Neural progenitor cell (in vitro differentiated cells): ENCODE data around the gene KMT5B. TPM values are rescaled to one million over a fixed set of nuclear protein-coding genes. Genes with fewer than 3 reads are reported as not detected.
A peak's percentile ranks its signal among the peaks of the same experiment; 100 is the strongest.
"Not testable (repeated sequence)": the region's sequence is repeated elsewhere in the genome, so short reads cannot be mapped to it uniquely, and the experiment has no call there.

ENCODE experiments used
- DNase-seq: peaks from one replicate; pipeline ENCODE4 v3.0.0-alpha.2; 2016; ENCODE audit warnings: low spot score
- H2AFZ ChIP-seq: fragments of 200-600 bp; sonication (generic); replicated peaks from 2 replicates; pipeline ENCODE4 v1.6.1; 2016; ENCODE audit warnings: antibody characterized with exemption
- H3F3A ChIP-seq: fragments of 200-600 bp; sonication (generic); 2 replicates; pipeline ENCODE4 v1.6.1; 2016; ENCODE audit warnings: antibody characterized with exemption, low read depth
- H3K27ac ChIP-seq: fragments of 200-600 bp; sonication (generic); 2 replicates; pipeline ENCODE4 v1.5.1; 2016; ENCODE audit warnings: mild to moderate bottlenecking
- H3K27me3 ChIP-seq: fragments of 200-600 bp; sonication (generic); 2 replicates; pipeline ENCODE4 v1.6.1; 2016; ENCODE audit warnings: mild to moderate bottlenecking, moderate library complexity
- H3K36me3 ChIP-seq: fragments of 200-600 bp; sonication (generic); 2 replicates; pipeline ENCODE4 v1.5.1; 2016
- H3K4me1 ChIP-seq: fragments of 200-600 bp; sonication (generic); 2 replicates; pipeline ENCODE4 v1.6.1; 2016; ENCODE audit warnings: mixed run types
- H3K4me2 ChIP-seq: fragments of 200-600 bp; sonication (generic); 2 replicates; pipeline ENCODE4 v1.6.1; 2016
- H3K4me3 ChIP-seq: fragments of 200-600 bp; sonication (generic); 2 replicates; pipeline ENCODE4 v1.5.1; 2016
- H3K79me2 ChIP-seq: fragments of 200-600 bp; sonication (generic); 2 replicates; pipeline ENCODE4 v1.6.1; 2016; ENCODE audit warnings: low read depth
- H3K9ac ChIP-seq: fragments of 200-600 bp; sonication (generic); 2 replicates; pipeline ENCODE4 v1.6.1; 2016
- H3K9me3 ChIP-seq: fragments of 200-600 bp; sonication (generic); 2 replicates; pipeline ENCODE4 v1.5.1; 2016; ENCODE audit warnings: low read depth
- H4K20me1 ChIP-seq: fragments of 200-600 bp; sonication (generic); 2 replicates; pipeline ENCODE4 v1.6.1; 2016; ENCODE audit warnings: low read depth
- H3K27ac Mint-ChIP-seq: 3 replicates; pipeline ENCODE4 v1.8.0; 2021; ENCODE audit warnings: mixed read lengths
- H3K27me3 Mint-ChIP-seq: 2 replicates; pipeline ENCODE4 v1.8.0; 2022; ENCODE audit warnings: low read depth, mild to moderate bottlenecking, inconsistent platforms, moderate library complexity, mixed read lengths; ENCODE audit not compliant: insufficient read depth
- H3K36me3 Mint-ChIP-seq: 3 replicates; pipeline ENCODE4 v1.8.0; 2021; ENCODE audit warnings: mixed read lengths
- H3K4me1 Mint-ChIP-seq: 3 replicates; pipeline ENCODE4 v1.8.0; 2021; ENCODE audit warnings: mixed read lengths
- H3K4me3 Mint-ChIP-seq: 3 replicates; pipeline ENCODE4 v1.8.0; 2021; ENCODE audit warnings: mild to moderate bottlenecking, moderate library complexity, mixed read lengths
- H3K9me3 Mint-ChIP-seq: 3 replicates; pipeline ENCODE4 v1.8.0; 2020; ENCODE audit warnings: mixed read lengths
- CTCF ChIP-seq: fragments of 200-600 bp; sonication (generic); IDR thresholded peaks from 2 replicates; pipeline ENCODE4 v1.5.1; 2017; ENCODE audit warnings: antibody characterized with exemption, mild to moderate bottlenecking
- EZH2 ChIP-seq: fragments of 200-600 bp; sonication (generic); IDR thresholded peaks from 2 replicates; pipeline ENCODE4 v1.6.1; 2017; ENCODE audit warnings: antibody characterized with exemption, mild to moderate bottlenecking, moderate library complexity
- EZH2phosphoT487 ChIP-seq: fragments of 200-600 bp; sonication (generic); IDR thresholded peaks from 2 replicates; pipeline ENCODE4 v1.6.1; 2017; ENCODE audit warnings: antibody characterized with exemption
- total RNA-seq: library from RNA; depleted of rRNA; stranded (reverse); fragments of >200 nt; gene quantifications from 2 replicates; pipeline ENCODE4 v1.2.3, GENCODE V29; 2015; ENCODE audit warnings: low replicate concordance

KMT5B gene
- total RNA-seq, 1 donor from 2014 or later: 62.4 TPM

- Mint-ChIP-seq H3K4me3 (no peak overlapping the region), H3K27ac (no peak overlapping the region), H3K4me1 (peaks cover 13% of the 10 kb centered on the region), H3K9me3 (no peaks in the 10 kb centered on the region), H3K27me3 (peaks cover 3% of the 10 kb centered on the region), H3K36me3 (peaks cover 2% of the 10 kb centered on the region)
- Histone ChIP-seq H3K79me2 (no peaks in the 10 kb centered on the region), H3K9me3 (no peaks in the 10 kb centered on the region), H3K27me3 (no peaks in the 10 kb centered on the region), H2AFZ (no peak overlapping the region), H3K9ac (no peak overlapping the region), H3K4me2 (no peak overlapping the region), H3K27ac (no peak overlapping the region), H4K20me1 (no peaks in the 10 kb centered on the region), H3K36me3 (no peaks in the 10 kb centered on the region), H3K4me3 (no peak overlapping the region), H3K4me1 (peaks cover 6% of the 10 kb centered on the region), H3F3A (peaks cover 4% of the 10 kb centered on the region)
- DNase-seq: no peak
- TF ChIP-seq EZH2: no peak
- TF ChIP-seq EZH2phosphoT487: no peak
- TF ChIP-seq CTCF: no peak
These were observed 42.4 kb upstream of the KMT5B start for GRCh38 chr11:68255526-68255925.

GRCh38 chr11:68254421-68254820, 41.3 kb upstream of the KMT5B start:
- Histone ChIP-seq H3K4me1 (peaks cover 6% of the 10 kb centered on the region), H3K4me2 (no peak overlapping the region), H3K4me3 (no peak overlapping the region), H3K27me3 (no peaks in the 10 kb centered on the region), H3K36me3 (no peaks in the 10 kb centered on the region), H4K20me1 (no peaks in the 10 kb centered on the region), H3K79me2 (no peaks in the 10 kb centered on the region), H3K9me3 (no peaks in the 10 kb centered on the region), H3K9ac (no peak overlapping the region), H3K27ac (no peak overlapping the region), H2AFZ (no peak overlapping the region), H3F3A (no peaks in the 10 kb centered on the region)
- peaks cover 12% of the 10 kb centered on the region for H3K4me1 Mint-ChIP-seq
- DNase-seq: no peak
- no peak overlapping the region for H3K4me3 Mint-ChIP-seq
- H3K36me3 Mint-ChIP-seq: no peaks in the 10 kb centered on the region
- peaks cover 3% of the 10 kb centered on the region for H3K27me3 Mint-ChIP-seq
- peaks cover under 1% of the 10 kb centered on the region for H3K9me3 Mint-ChIP-seq
- TF ChIP-seq EZH2phosphoT487 (no peak), CTCF (no peak), EZH2 (no peak)
- H3K27ac Mint-ChIP-seq: peak overlapping the region; percentile 72

GRCh38 chr11:68251765-68252164, 38.7 kb upstream of the KMT5B start:
- DNase-seq: no peak
- H4K20me1 ChIP-seq: no peaks in the 10 kb centered on the region
- no peaks in the 10 kb centered on the region for H3K79me2 ChIP-seq
- Mint-ChIP-seq H3K27ac (no peak overlapping the region), H3K27me3 (peaks cover 3% of the 10 kb centered on the region), H3K4me1 (peaks cover 8% of the 10 kb centered on the region), H3K36me3 (no peaks in the 10 kb centered on the region), H3K9me3 (peaks cover 2% of the 10 kb centered on the region), H3K4me3 (no peak overlapping the region)
- no peak for TF ChIP-seq CTCF
- TF ChIP-seq EZH2phosphoT487: no peak
- TF ChIP-seq EZH2: no peak
- H2AFZ ChIP-seq: no peak overlapping the region
- no peaks in the 10 kb centered on the region for H3K9me3 ChIP-seq
- no peaks in the 10 kb centered on the region for H3F3A ChIP-seq
- H3K4me2 ChIP-seq: no peak overlapping the region
- no peak overlapping the region for H3K9ac ChIP-seq
- H3K27ac ChIP-seq: no peak overlapping the region
- H3K4me3 ChIP-seq: no peak overlapping the region
- no peaks in the 10 kb centered on the region for H3K36me3 ChIP-seq
- H3K27me3 ChIP-seq: no peaks in the 10 kb centered on the region
- H3K4me1 ChIP-seq: peaks cover 6% of the 10 kb centered on the region

- not testable (repeated sequence) for H3K4me1 Mint-ChIP-seq, H3K36me3 Mint-ChIP-seq, H4K20me1 ChIP-seq, H3K9ac ChIP-seq, H2AFZ ChIP-seq, H3K27ac Mint-ChIP-seq, H3K27me3 Mint-ChIP-seq, H3K4me2 ChIP-seq, H3K4me3 ChIP-seq, H3F3A ChIP-seq, H3K4me3 Mint-ChIP-seq, H3K79me2 ChIP-seq, H3K9me3 ChIP-seq, H3K9me3 Mint-ChIP-seq, H3K4me1 ChIP-seq, H3K27ac ChIP-seq, DNase-seq, H3K36me3 ChIP-seq, H3K27me3 ChIP-seq
These were observed 31.8 kb upstream of the KMT5B start for GRCh38 chr11:68244912-68245311.

GRCh38 chr11:68243847-68244246, 30.8 kb upstream of the KMT5B start:
- H4K20me1 ChIP-seq, DNase-seq, H3K79me2 ChIP-seq, H3K4me3 ChIP-seq, H3F3A ChIP-seq, H3K27ac ChIP-seq, H3K4me3 Mint-ChIP-seq, H3K4me1 Mint-ChIP-seq, H3K4me2 ChIP-seq, H3K27me3 ChIP-seq, H3K27ac Mint-ChIP-seq, H3K36me3 ChIP-seq, H3K9ac ChIP-seq, H3K9me3 ChIP-seq, H3K9me3 Mint-ChIP-seq, H3K36me3 Mint-ChIP-seq, H3K27me3 Mint-ChIP-seq, H2AFZ ChIP-seq, H3K4me1 ChIP-seq: not testable (repeated sequence)
